ENCODE data around the gene TLR10. TPM values are rescaled to one million over a fixed set of nuclear protein-coding genes. Genes with fewer than 3 reads are reported as not detected.

The TLR10 gene
- not detected for polyA plus RNA-seq (2013, experiment 1 of 2)
- polyA plus RNA-seq (2013, experiment 2 of 2): not detected

- WGBS, 2 experiments (ENCODE audit: insufficient coverage in 2 of 2): 54 to 78% methylated on average over 5 to 7 of the region's 12 CpGs
- Histone ChIP-seq H3K4me3 (ENCODE audit: extremely low read depth, insufficient read depth, low read length, poor library complexity, severe bottlenecking) (no peak within 1 kb of the TSS), H3K27ac (ENCODE audit: low read depth, low read length, severe bottlenecking) (no peak within 1 kb of the TSS), H3K9me3 (ENCODE audit: control insufficient read depth, low read length) (no peaks in the 10 kb centered on the region), H3K36me3 (ENCODE audit: control insufficient read depth, insufficient read depth, low read length) (no peaks in the 10 kb centered on the region), H3K4me1 (ENCODE audit: control insufficient read depth, insufficient read depth, low read length, poor library complexity, severe bottlenecking) (no peaks in the 10 kb centered on the region)
Measured at GRCh38 chr4:38782452-38783108, at the start of gene TLR10. Gene TLR10 (minus strand): TSS chr4:38782990. CDS start chr4:38775590, 7,400 bp downstream.

- no peak overlapping the region for H3K27ac ChIP-seq (ENCODE audit: low read depth, low read length, severe bottlenecking)
- peaks cover 10% of the 10 kb centered on the region for H3K9me3 ChIP-seq (ENCODE audit: control insufficient read depth, low read length)
- H3K4me1 ChIP-seq (ENCODE audit: control insufficient read depth, insufficient read depth, low read length, poor library complexity, severe bottlenecking): no peaks in the 10 kb centered on the region
- WGBS, 2 experiments (ENCODE audit: insufficient coverage in 2 of 2): 100% methylated on average over 1 of the region's 1 CpG
- no peak overlapping the region for H3K4me3 ChIP-seq (ENCODE audit: extremely low read depth, insufficient read depth, low read length, poor library complexity, severe bottlenecking)
- no peaks in the 10 kb centered on the region for H3K36me3 ChIP-seq (ENCODE audit: control insufficient read depth, insufficient read depth, low read length)
Measured at GRCh38 chr4:38832206-38832605, 49.4 kb upstream of the TLR10 start.

GRCh38 chr4:38831653-38832052, 48.9 kb upstream of the TLR10 start:
- Histone ChIP-seq H3K36me3 (ENCODE audit: control insufficient read depth, insufficient read depth, low read length) (no peaks in the 10 kb centered on the region), H3K27ac (ENCODE audit: low read depth, low read length, severe bottlenecking) (no peak overlapping the region), H3K4me3 (ENCODE audit: extremely low read depth, insufficient read depth, low read length, poor library complexity, severe bottlenecking) (no peak overlapping the region), H3K9me3 (ENCODE audit: control insufficient read depth, low read length) (peaks cover 10% of the 10 kb centered on the region), H3K4me1 (ENCODE audit: control insufficient read depth, insufficient read depth, low read length, poor library complexity, severe bottlenecking) (no peaks in the 10 kb centered on the region)

- Histone ChIP-seq H3K9me3 (ENCODE audit: control insufficient read depth, low read length) (peaks cover under 1% of the 10 kb centered on the region), H3K4me3 (ENCODE audit: extremely low read depth, insufficient read depth, low read length, poor library complexity, severe bottlenecking) (no peak overlapping the region), H3K36me3 (ENCODE audit: control insufficient read depth, insufficient read depth, low read length) (no peaks in the 10 kb centered on the region), H3K27ac (ENCODE audit: low read depth, low read length, severe bottlenecking) (no peak overlapping the region), H3K4me1 (ENCODE audit: control insufficient read depth, insufficient read depth, low read length, poor library complexity, severe bottlenecking) (no peaks in the 10 kb centered on the region)
- WGBS, 2 experiments (ENCODE audit: insufficient coverage in 2 of 2): 81 to 100% methylated on average over 2 to 3 of the region's 5 CpGs
Measured at GRCh38 chr4:38829237-38829636, 46.4 kb upstream of the TLR10 start.

GRCh38 chr4:38823766-38824165, 41.0 kb upstream of the TLR10 start:
- H3K4me3 ChIP-seq (ENCODE audit: extremely low read depth, insufficient read depth, low read length, poor library complexity, severe bottlenecking): no peak overlapping the region
- 92 to 96% methylated on average over 22 to 27 of the region's 27 CpGs for WGBS, 2 experiments (ENCODE audit: insufficient coverage in 2 of 2)
- no peak overlapping the region for H3K27ac ChIP-seq (ENCODE audit: low read depth, low read length, severe bottlenecking)
- no peaks in the 10 kb centered on the region for H3K36me3 ChIP-seq (ENCODE audit: control insufficient read depth, insufficient read depth, low read length)
- no peaks in the 10 kb centered on the region for H3K9me3 ChIP-seq (ENCODE audit: control insufficient read depth, low read length)
- H3K4me1 ChIP-seq (ENCODE audit: control insufficient read depth, insufficient read depth, low read length, poor library complexity, severe bottlenecking): no peaks in the 10 kb centered on the region

- H3K9me3 ChIP-seq (ENCODE audit: control insufficient read depth, low read length): no peaks in the 10 kb centered on the region
- no peak overlapping the region for H3K4me3 ChIP-seq (ENCODE audit: extremely low read depth, insufficient read depth, low read length, poor library complexity, severe bottlenecking)
- no peaks in the 10 kb centered on the region for H3K36me3 ChIP-seq (ENCODE audit: control insufficient read depth, insufficient read depth, low read length)
- WGBS, 2 experiments (ENCODE audit: insufficient coverage in 2 of 2): 71 to 81% methylated on average over 1 to 3 of the region's 5 CpGs
- no peaks in the 10 kb centered on the region for H3K4me1 ChIP-seq (ENCODE audit: control insufficient read depth, insufficient read depth, low read length, poor library complexity, severe bottlenecking)
- no peak overlapping the region for H3K27ac ChIP-seq (ENCODE audit: low read depth, low read length, severe bottlenecking)
Measured at GRCh38 chr4:38822748-38823303, 40.0 kb upstream of the TLR10 start.

- no peaks in the 10 kb centered on the region for H3K4me1 ChIP-seq (ENCODE audit: control insufficient read depth, insufficient read depth, low read length, poor library complexity, severe bottlenecking)
- H3K9me3 ChIP-seq (ENCODE audit: control insufficient read depth, low read length): no peaks in the 10 kb centered on the region
- WGBS, 2 experiments (ENCODE audit: insufficient coverage in 2 of 2): 100% methylated on average over 1 of the region's 3 CpGs; no CpG with 5 or more reads in 1 of the 2 experiments
- H3K36me3 ChIP-seq (ENCODE audit: control insufficient read depth, insufficient read depth, low read length): no peaks in the 10 kb centered on the region
- H3K27ac ChIP-seq (ENCODE audit: low read depth, low read length, severe bottlenecking): no peak overlapping the region
- no peak overlapping the region for H3K4me3 ChIP-seq (ENCODE audit: extremely low read depth, insufficient read depth, low read length, poor library complexity, severe bottlenecking)
Measured at GRCh38 chr4:38821739-38822138, 38.9 kb upstream of the TLR10 start.

- Histone ChIP-seq H3K36me3 (ENCODE audit: control insufficient read depth, insufficient read depth, low read length) (no peaks in the 10 kb centered on the region), H3K27ac (ENCODE audit: low read depth, low read length, severe bottlenecking) (no peak overlapping the region)
- 80 to 89% methylated on average over 1 to 2 of the region's 4 CpGs for WGBS, 2 experiments (ENCODE audit: insufficient coverage in 2 of 2)
Measured at GRCh38 chr4:38820329-38821061, 37.7 kb upstream of the TLR10 start.

GRCh38 chr4:38819569-38819968, 36.8 kb upstream of the TLR10 start:
- Histone ChIP-seq H3K9me3 (ENCODE audit: control insufficient read depth, low read length) (peaks cover 8% of the 10 kb centered on the region), H3K27ac (ENCODE audit: low read depth, low read length, severe bottlenecking) (no peak overlapping the region), H3K36me3 (ENCODE audit: control insufficient read depth, insufficient read depth, low read length) (no peaks in the 10 kb centered on the region), H3K4me3 (ENCODE audit: extremely low read depth, insufficient read depth, low read length, poor library complexity, severe bottlenecking) (no peak overlapping the region), H3K4me1 (ENCODE audit: control insufficient read depth, insufficient read depth, low read length, poor library complexity, severe bottlenecking) (no peaks in the 10 kb centered on the region)
- 85 to 95% methylated on average over 2 to 3 of the region's 3 CpGs for WGBS, 2 experiments (ENCODE audit: insufficient coverage in 2 of 2)

More at GRCh38 chr4:38820329-38821061, 37.7 kb upstream of the TLR10 start:
- Histone ChIP-seq H3K4me3 (ENCODE audit: extremely low read depth, insufficient read depth, low read length, poor library complexity, severe bottlenecking) (no peak overlapping the region), H3K4me1 (ENCODE audit: control insufficient read depth, insufficient read depth, low read length, poor library complexity, severe bottlenecking) (no peaks in the 10 kb centered on the region), H3K9me3 (ENCODE audit: control insufficient read depth, low read length) (peaks cover under 1% of the 10 kb centered on the region)

- peaks cover 8% of the 10 kb centered on the region for H3K9me3 ChIP-seq (ENCODE audit: control insufficient read depth, low read length)
- no peaks in the 10 kb centered on the region for H3K36me3 ChIP-seq (ENCODE audit: control insufficient read depth, insufficient read depth, low read length)
- H3K27ac ChIP-seq (ENCODE audit: low read depth, low read length, severe bottlenecking): no peak overlapping the region
- H3K4me1 ChIP-seq (ENCODE audit: control insufficient read depth, insufficient read depth, low read length, poor library complexity, severe bottlenecking): no peaks in the 10 kb centered on the region
- no peak overlapping the region for H3K4me3 ChIP-seq (ENCODE audit: extremely low read depth, insufficient read depth, low read length, poor library complexity, severe bottlenecking)
- 71% methylated on average over 1 of the region's 5 CpGs; no CpG with 5 or more reads in 1 of the 2 experiments for WGBS, 2 experiments (ENCODE audit: insufficient coverage in 2 of 2)
Measured at GRCh38 chr4:38818441-38818976, 35.7 kb upstream of the TLR10 start.

Data from mesodermal cell (in vitro differentiated cells).